Stimulated activated CD4-positive, alpha-beta T cell treated with anti-CD3 and anti-CD28 coated beads, Interleukin-15, amount 100 ng/mL, for 24 hours (primary cell): Measurements from ENCODE around the gene VPS51.
"Not testable (repeated sequence)": the region's sequence is repeated elsewhere in the genome, so short reads cannot be mapped to it uniquely, and the experiment has no call there.

Experiments used
- DNase-seq: peaks from one replicate; pipeline ENCODE4 v3.0.0-alpha.2; 2020

VPS51 gene

GRCh38 chr11:65108469-65109123 lies 12.6 kb downstream of the VPS51 start:
- no peak for DNase-seq

DNA sequence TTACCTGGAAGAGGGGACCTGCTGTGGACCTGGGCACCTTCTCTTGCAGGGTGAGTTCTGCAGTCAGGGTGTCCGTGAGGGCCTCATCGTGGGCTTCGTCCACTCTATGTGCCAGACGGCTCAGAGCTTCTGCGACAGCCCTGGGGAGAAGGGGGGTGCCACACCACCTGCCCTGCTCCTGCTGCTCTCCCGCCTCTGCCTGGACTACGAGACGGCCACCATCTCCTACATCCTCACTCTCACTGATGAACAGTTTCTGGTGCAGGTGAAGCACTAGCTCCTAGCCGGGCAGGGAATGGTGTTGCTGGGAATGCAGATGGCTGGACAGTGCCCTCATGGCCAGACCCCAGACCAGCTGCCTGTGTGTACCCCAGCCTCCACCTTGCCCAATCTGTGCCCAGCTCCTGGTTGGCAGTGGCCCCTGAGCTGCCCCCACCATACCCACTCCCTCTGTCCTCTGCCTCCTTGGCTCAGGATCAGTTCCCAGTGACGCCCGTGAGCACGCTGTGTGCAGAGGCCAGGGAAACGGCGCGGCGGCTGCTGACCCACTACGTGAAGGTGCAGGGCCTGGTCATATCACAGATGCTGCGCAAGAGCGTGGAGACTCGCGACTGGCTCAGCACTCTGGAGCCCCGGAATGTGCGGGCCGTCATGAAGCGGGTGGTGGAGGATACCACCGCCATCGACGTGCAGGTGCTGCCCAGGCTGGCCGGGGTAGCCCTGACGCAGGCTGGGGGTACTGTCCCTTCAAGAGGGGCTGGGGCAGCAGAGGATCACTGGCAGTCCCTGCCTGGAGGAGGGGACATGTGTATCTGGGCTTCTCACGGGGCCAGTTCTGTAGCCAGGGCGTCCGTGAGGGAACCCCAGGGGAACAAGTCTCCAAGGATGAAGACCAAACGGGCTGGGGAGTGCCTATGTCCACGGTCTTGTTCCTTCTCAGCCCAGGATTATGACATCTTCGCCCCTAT lies 13.5 kb downstream of the VPS51 start:
- DNase-seq: no peak

GRCh38 chr11:65110354-65110861 lies 14.4 kb downstream of the VPS51 start:
- peak; percentile 96 for DNase-seq

DNA sequence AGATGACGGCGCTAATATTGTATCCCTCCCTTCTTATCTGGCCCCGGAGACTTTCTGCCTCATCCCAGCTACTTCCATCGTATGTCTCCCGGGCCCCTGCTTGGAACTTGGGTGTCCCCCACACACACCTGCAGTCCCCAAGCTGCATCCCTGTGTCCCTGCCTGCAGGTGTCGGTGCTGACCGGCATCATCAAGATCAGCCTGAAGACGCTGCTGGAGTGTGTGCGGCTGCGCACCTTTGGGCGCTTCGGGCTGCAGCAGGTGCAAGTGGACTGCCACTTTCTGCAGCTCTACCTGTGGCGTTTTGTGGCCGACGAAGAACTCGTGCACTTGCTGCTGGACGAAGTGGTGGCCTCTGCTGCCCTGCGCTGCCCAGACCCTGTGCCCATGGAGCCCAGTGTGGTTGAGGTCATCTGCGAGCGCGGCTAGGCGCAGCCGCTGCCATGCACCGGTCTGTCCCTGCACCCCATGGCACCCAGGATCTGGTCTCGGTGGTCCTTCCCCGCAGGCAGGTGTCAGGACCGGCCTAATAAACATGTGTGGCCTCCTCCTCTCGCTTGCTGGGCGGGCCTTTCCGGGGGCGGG lies 15.2 kb downstream of the VPS51 start:
- no peak for DNase-seq

DNA sequence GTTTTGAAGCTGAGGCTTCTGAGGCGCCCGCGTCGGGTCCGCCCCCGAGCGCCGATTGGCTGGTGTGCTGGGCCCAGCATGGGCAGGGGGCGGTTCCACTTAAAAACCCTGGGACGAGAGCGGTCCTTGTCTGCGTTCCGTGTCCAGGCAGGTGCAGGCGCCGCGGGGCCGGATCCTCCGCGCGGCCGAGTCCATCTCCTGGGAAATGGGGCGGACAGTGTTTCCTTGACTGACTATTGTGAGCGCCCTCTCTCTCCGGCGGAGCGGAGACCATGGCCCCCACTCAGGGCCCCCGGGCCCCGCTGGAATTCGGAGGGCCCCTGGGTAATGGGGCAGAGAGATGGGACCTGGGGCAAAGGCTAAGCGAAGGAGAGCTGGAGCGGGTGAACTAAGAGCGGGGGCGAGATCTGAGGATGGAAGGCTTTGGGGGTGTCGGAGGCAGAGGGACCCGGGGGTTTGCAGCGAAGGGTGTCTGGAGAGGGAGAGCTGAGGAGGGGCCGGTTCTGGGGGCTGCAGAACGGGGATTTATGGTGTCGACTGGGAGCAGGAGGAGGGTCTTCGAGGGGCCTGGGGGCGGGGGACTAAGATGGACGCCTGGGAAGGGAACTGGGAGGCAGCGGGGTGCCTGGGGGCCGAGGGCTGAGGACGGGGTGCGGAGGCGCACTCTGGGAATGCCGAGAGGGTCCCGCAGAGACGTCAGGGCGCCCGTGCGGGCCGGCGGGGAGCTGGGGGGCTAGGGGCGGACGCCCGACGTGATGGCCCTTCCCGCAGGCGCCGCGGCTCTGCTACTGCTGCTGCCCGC lies 15.9 kb downstream of the VPS51 start, which contains the start of gene TM7SF2:
Gene TM7SF2 (plus strand): TSS at position 129 of the 802 bp plus-strand sequence. CDS start 144 bp downstream, at position 273.
- peak; percentile 98 for DNase-seq

GRCh38 chr11:65112546-65113360 lies 16.7 kb downstream of the VPS51 start:
- DNase-seq: peak; percentile 83

GRCh38 chr11:65113361-65113756 lies 17.3 kb downstream of the VPS51 start:
- no peak for DNase-seq

GRCh38 chr11:65113839-65114238 lies 17.8 kb downstream of the VPS51 start:
- no peak for DNase-seq

DNA sequence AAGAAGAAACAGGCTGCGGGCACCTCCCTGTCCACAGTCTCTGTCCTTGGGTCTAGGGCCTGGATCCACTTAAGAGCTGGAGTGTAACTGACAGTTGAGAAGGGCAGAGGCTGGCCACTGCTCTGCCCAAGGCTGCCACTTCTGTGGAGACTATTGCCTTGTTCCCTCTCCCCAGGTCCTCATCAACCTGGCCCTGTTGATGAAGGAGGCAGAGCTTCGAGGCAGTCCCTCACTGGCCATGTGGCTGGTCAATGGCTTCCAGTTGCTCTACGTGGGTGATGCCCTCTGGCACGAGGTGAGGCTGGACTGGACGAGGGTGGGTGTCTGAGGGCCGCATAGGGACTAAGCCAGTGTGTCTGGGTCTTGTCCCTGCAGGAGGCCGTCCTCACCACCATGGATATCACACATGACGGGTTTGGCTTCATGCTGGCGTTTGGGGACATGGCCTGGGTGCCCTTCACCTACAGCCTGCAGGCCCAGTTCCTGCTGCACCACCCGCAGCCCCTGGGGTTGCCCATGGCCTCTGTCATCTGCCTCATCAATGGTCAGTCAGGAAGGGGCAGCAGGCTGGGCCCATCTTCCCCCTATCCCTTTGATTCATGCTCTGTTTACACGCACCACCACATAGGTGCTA lies 18.6 kb downstream of the VPS51 start:
- no peak for DNase-seq

- no peak for DNase-seq
Measured at GRCh38 chr11:65115361-65116082, 19.5 kb downstream of the VPS51 start.

- DNase-seq: peak; percentile 76
Measured at GRCh38 chr11:65116370-65117205, 20.6 kb downstream of the VPS51 start.

- DNase-seq: peak; percentile 100
Measured at GRCh38 chr11:65117206-65118096, 21.4 kb downstream of the VPS51 start, which contains the start of gene ZNHIT2. Gene ZNHIT2, minus strand, starts transcription at chr11:65117701. Its CDS starts 48 bp downstream, at chr11:65117653.

- DNase-seq: no peak
Measured at GRCh38 chr11:65118097-65118837, 22.3 kb downstream of the VPS51 start.

DNA sequence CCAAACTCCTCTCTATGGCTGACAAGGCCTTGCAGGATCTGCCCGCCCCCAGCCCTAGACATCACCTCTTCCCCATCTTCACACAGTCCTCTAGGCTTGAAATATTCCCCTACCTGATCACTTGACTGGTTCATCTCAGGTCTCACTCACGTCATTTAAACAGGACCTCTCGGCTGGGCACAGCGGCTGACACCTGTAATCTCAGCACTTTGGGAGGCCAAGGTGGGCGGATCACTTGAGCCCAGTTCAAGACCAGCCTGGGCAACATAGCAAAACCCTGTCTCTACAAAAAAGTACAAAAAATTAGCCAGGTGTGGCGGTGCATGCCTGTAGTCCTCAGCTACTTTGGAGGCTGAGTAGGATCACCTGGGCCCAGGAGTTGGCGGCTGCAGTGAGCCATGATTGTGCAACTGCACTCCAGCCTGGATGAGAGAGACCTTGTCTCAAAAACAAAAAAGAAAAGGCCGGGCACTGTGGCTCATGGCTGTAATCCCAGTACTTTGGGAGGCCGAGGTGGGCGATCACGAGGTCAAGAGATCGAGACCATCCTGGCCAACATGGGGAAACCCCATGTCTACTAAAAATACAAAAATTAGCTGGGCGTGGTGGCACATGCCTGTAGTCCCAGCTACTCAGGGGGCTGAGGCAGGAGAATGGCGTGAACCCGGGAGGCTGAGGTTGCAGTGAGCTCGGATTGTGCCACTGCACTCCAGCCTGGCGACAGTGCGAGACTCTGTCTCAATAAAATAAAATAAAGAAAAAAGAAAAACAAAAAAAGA lies 23.1 kb downstream of the VPS51 start:
- not testable (repeated sequence) for DNase-seq

DNA sequence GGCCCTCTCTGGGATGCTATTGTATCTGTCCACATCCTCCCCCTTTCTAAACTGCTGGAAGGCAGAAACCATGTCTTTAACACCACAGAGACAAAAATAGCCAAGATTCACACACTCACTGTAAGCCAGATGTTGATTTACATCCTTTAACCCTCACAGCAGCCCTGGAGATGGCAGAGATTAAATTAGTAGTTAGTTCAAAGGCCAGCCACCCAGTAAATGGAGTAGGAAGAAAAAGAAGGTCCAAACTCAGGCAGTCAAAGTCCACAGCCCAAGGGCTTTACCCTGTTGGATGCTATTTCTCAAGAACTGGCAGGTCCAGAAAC lies 23.6 kb downstream of the VPS51 start:
- no peak for DNase-seq

GRCh38 chr11:65120831-65121230 lies 24.8 kb downstream of the VPS51 start:
- DNase-seq: no peak

DNA sequence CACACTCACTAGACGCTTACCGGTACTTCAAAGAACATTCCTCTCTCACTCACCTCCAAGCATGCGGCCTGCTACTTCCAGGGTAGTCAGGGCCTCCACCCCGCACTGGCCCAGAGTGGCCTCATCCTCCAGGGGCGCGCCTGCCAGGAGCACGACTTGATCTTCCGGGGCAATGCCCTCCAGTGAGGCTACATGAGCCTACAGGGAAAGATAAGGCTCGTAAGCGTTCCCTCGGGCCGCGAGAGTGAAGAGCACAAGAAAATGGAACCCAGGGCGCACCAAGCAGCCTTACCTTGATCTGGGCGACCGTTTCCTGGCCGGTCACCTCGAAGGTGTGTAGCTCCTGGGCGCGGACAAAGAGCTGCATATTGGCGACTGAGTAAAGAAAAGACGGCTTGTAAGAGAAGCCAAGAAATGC lies 25.4 kb downstream of the VPS51 start:
- DNase-seq: peak; percentile 47
